K562 (cell line): Measurements from ENCODE around the gene CTSD.

Experiments used
- CTCF ChIP-seq, 3 experiments: IDR thresholded peaks in 2 of 3; conservative IDR thresholded peaks in 1 of 3; 2 replicates each; pipeline ENCODE4 v1.5.1; 2011 to 2012; ENCODE audit warnings: low read length in 3 of 3, mild to moderate bottlenecking in 3 of 3, control low read depth in 2 of 3, improper control_type of control experiment in 1 of 3, inconsistent platforms in 1 of 3, low read depth in 1 of 3, mixed read lengths in 1 of 3, moderate library complexity in 1 of 3; ENCODE audit not compliant: insufficient read depth in 2 of 3
- KDM1A ChIP-seq, 2 experiments: fragments of 450-650 bp; IDR thresholded peaks; 2 replicates each; pipeline ENCODE4 v1.6.1; 2016; ENCODE audit warnings: mild to moderate bottlenecking in 2 of 2
- NR2C2 ChIP-seq, 2 experiments: fragments of 200-800 bp in 1 of 2; sonication (Bioruptor generic) in 1 of 2; sonication (generic) in 1 of 2; formaldehyde crosslinking in 1 of 2; IDR thresholded peaks; 2 replicates each; pipeline versions ENCODE4 v1.6.1 to v1.8.0; 2016 to 2022; ENCODE audit warnings: mild to moderate bottlenecking in 1 of 2, missing compliant biosample characterization in 1 of 2, missing genetic modification characterization in 1 of 2, missing genetic modification reagents in 1 of 2
- USF2 ChIP-seq: sonication (generic); formaldehyde crosslinking; IDR thresholded peaks from 2 replicates; pipeline ENCODE4 v1.5.0; 2020; ENCODE audit warnings: missing genetic modification reagents

- no peak for TF ChIP-seq KDM1A (IDR thresholded peaks at IDR 0.05)
- no peak for TF ChIP-seq CTCF (IDR thresholded peaks at IDR 0.05 in 2 of 3, conservative IDR thresholded peaks at IDR 0.05 in 1 of 3; ENCODE audit: insufficient read depth in 2 of 3, low read depth in 1 of 3, low read length in 3 of 3)
- TF ChIP-seq NR2C2 (CRISPR knock-in tag; IDR thresholded peaks at IDR 0.05), result no peak
- TF ChIP-seq NR2C2 (tag; IDR thresholded peaks at IDR 0.05), result no peak
- TF ChIP-seq USF2, result no peak
Measured at GRCh38 chr11:1767399-1768140, 3.8 kb upstream of the CTSD start.
